Femur (tissue), 1 donor: ENCODE measurements around the gene HPX.
"Not testable (repeated sequence)": the region's sequence is repeated elsewhere in the genome, so short reads cannot be mapped to it uniquely, and the experiment has no call there.

Experiments used
- DNase-seq: peaks from one replicate; pipeline ENCODE4 v3.0.0-alpha.2; 2017

HPX gene

GRCh38 chr11:6414874-6415328, 25.9 kb downstream of the HPX start:
- no peak for DNase-seq

- no peak for DNase-seq
Observed at GRCh38 chr11:6413791-6414201, 27.0 kb downstream of the HPX start.

- DNase-seq, result no peak
Observed at GRCh38 chr11:6411594-6412031, 29.2 kb downstream of the HPX start.

GRCh38 chr11:6410695-6411430, 29.9 kb downstream of the HPX start:
- no peak for DNase-seq

DNA sequence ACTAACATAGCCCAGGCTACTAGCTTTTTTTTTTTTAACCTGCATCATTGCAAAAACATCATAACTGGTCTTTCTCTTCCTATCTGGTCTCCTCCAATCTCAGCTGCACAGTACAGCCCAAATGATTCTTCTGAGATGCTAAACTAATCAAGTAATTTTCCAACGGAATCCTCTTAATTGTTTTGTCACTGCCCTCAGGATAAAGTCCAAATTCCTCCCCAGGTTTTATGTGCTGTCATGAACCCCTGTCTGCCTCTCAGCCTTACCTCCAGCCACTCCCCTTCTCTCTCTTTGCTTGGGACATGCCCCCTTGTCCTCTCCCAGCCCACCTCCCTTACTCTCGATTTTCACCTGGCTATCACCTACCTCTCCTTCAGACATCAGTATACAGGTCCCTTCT, 34.4 kb downstream of the HPX start:
- no peak for DNase-seq

DNA sequence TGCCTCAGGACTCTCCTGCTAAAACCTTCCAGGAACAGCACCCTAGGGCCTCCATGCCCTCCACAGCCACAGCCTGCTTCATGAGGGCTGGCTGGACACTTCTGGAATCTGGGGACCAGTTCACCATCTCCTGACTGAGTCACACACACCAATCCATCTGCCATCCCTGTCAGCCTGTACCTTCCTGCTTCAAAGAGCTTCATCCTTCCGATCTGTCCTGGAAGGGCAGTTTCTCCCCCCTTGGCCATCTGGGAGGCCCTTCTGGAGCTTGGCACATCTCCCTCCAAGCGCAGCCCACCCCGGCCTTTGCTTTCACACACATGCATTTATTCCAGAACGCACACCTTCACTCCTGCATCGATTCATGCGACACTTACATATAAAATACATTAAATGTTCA, 34.9 kb downstream of the HPX start:
- DNase-seq, result no peak

DNA sequence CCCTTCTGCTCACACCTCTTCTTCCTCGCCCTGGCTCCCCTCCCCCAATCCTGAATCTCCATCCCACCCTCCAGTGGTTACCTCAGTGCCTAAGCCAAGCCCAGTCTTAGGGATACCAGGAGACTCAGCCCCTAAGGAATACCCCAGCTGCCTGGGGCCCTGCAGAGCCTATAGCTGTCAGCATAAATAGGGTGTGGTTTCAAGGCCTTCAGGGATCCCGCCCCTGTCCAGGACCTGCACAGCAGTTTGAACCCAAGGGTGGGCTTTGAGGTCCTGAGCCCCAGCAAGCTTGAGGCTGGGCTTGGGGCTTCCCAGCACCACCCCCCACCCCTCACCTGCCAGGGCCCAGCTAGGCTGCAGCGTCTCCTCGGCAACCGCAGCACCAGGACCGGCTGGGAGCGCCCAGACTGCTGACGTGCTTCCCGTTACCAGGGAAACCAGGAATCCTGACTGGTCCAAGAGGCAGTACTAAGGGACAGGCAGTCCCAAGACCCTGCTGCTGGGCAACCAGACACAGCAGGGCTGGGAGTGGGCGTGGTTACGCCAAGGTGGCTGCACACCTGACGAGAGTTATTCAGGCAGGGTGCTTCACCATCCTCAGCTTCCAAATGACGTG, 35.6 kb downstream of the HPX start:
- DNase-seq, result peak; percentile 78

DNA sequence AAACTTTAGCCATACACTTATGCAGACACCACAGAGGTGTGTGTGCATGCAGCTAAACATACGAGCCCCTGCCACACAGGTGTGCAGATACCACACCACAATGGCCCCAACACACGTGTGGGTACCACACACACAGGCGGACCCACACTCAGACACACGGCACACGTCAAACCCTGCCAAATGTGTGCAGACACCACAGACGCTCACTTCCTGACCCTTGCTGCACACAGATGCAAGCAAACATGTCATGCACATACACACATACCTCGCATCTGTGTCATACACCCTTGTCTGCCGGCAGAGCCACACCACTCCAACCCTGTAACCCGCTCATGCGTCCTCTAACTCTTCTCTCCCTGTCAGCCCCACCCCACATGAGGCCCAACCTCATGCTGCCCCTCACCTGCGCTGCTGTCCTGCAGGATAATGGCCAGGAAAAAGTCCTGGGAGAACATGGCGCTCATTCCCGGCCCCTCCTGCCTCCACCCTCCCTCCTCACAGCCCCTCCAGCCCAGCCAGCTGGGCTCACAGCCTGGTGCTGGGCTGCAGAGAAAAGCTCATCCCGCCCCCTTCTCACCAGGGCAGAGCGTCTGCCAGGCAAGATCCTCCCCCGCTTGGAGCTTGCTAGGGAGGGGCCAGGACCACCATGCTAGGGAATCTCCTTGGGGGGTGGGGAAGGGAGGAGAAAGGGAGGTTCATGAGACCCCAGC, 36.3 kb downstream of the HPX start:
- DNase-seq, result no peak

DNA sequence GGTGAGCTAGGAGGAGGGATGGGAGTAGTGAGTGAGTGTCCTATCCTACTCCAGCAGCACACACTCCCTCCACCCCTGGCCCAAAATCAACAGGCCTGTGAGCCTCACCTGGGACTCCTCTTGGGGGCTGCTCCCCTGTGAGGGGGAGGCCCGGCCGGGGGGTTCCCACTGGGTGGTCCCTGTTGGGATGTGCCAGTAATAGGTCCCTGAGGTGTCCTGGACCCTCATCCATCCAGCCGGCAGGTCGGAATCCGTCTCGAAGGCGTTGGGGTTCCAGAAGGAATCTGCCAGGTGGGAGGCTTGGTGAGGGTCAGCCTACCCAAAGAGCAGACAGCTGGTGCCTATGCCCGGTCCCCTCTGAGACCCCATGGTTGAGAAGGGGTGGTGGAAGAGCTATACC, 37.2 kb downstream of the HPX start:
- no peak for DNase-seq

- no peak for DNase-seq
Observed at GRCh38 chr11:6402561-6402981, 38.2 kb downstream of the HPX start.

DNA sequence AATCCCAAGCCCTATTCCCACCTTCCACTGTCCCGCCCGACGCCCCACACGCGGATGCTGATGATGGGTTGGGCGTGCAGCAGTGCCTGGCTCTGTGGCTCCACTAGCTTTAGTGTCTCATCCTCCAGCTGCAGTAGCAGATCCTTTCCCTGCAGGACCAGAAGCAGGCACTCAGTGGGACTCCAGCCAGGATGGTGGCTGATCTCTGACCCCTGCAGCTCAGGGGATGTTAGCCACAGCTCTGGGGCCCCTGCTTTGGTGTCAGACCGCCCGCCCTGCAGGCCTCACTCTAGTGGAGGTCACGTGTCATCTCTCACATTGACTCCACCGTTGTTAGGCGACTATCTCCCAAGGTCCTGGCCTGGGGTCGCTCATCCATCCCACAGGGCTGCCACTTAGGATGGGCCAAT, 38.7 kb downstream of the HPX start:
- DNase-seq, result no peak

GRCh38 chr11:6401464-6401863, 39.3 kb downstream of the HPX start:
- DNase-seq, result no peak

- no peak for DNase-seq
Observed at GRCh38 chr11:6400431-6401345, 40.1 kb downstream of the HPX start.

DNA sequence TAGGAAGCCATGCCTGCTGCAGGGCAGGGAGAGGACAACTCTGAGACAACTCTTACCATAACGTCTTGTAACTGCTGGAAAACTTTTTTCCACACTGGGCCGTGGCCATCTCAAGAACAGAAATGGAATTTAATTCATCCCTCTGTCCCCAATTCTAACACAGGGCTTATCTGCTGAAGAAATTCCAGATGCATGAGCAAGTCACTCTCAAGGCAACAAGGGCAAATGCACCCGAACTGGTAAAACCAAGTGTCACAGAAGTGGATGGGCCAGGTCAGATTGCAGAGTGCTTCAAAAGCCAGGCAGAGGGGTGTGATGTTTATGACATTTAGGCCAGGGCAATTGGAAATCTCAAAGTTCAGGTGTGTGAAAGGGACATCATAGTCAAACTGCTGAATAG, 43.2 kb downstream of the HPX start:
- DNase-seq, result no peak

DNA sequence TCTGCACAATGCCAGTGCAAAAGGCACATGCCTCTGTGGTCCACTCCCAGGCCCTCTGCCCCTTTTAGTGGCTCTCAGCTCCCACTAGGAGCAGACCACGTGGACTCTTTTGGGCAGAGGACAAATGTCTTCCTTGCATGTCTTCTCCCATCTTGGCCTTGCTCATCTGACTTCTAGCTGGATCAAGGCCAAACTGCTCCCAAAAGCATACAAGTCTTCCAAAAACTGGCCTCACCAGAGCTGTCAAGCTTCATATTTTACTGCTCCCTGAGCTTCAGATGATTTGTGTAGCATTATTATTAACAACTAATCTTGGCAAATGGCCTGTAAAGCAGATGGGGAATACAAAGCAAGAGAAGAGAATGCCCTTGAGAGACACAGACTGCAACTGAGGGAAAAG, 43.6 kb downstream of the HPX start:
- no peak for DNase-seq

DNA sequence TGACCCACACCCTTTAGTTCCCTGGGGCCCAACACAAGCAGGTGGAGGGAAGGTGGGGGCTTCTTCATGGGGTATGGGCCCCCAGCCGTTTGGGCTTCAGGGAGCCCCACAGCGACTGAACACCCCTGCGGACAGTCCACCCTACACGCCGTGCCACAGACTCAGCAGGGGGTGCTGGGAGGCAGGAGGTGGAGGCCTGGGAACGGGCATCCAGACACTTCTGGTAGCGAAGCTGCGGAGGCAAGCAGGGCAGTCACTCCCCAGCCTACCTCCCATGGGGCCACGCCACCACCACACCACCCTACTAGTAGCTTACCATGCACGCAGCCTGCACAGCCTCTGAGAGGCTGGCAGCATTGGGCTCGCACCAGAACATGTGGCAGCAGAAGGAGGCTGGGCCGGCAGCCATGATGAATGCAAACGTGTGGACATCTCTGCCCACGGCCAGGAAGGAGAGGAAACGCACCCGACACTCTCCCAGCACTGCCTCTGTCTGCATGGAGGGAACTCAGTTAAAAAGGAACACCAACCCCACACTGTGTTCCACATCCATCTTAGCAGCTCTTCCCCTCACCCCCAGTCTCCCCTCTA, 45.2 kb downstream of the HPX start:
- DNase-seq, result no peak

- no peak for DNase-seq
Observed at GRCh38 chr11:6393989-6394670, 46.7 kb downstream of the HPX start.

DNA sequence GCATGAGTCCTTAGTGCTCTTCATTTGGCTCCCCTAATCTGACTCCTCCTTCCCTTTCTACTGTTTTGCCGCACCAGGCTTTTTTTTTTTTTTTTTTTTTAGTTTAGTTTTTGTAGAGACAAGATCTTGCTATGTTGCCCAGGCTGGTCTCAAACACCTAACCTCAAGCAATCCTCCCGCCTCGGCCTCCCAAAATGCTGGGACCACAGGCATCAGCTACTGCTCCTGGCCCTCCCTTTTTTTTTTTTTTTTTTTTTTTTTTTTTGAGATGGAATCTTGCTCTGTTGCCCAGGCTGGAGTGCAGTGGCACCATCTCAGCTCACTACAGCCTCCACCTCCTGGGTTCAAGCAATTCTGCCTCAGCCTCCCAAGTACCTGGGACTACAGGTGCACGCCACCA, 48.5 kb downstream of the HPX start:
- not testable (repeated sequence) for DNase-seq

- no peak for DNase-seq
Observed at GRCh38 chr11:6391537-6392134, 49.2 kb downstream of the HPX start.

- DNase-seq, result no peak
Observed at GRCh38 chr11:6390718-6391469, 49.9 kb downstream of the HPX start.
